MV-4-11 (cell line): ENCODE data around the gene ZDHHC16.

Source experiments
- DNase-seq: peaks from one replicate; lab custom pipeline; 2025; lab: John Stamatoyannopoulos, UW

ZDHHC16 gene

DNA sequence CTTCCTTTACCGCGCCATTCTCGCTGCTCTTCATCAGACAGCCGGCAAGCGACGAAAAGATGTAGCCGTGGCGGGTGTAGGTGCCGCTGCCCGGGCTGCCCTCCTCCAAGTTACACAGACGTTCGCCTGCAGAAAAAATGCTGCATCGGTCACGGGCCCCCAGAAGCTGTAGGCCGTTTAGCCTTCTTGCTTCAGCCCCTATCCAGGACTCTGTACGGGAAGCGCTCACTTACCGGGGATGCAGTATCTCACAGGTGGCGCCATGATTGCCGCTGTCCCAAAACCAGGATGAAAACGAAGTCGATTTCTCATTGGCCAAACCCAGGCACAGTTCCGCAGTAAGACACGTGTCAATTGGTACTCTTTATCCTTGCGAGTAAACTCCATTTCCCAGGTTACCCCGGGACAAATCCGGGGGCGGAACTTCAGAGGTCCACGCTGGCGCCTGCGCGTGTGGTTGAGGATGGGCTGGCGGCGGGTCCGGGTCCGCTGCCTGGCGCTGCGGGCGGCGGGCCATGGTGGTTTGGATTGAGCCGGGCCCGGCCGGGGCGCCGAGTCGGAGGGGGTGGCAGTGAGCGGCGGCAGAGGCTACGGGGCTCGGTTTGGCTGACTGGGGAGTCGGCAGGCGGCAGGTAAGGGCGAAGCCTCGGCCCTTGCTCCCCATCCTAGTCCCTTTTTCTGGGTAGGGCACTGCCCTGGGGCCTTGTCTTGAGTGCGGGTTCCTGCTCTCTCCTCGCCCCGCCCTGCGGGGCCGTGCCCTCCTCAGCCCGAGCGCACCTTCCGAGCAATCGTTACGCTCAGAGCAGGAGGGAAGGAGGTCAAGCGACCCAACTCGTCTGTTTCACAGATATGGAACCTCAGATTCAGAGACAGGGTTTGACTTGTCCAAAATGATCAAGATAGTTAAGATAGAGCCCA lies at the start of gene ZDHHC16, which contains the start of gene EXOSC1:
TSS of gene ZDHHC16 (plus strand) at position 454 of the 918 bp plus-strand sequence. CDS start 5,501 bp downstream, outside the sequence.
TSS of gene EXOSC1 (minus strand) at position 285 of the 918 bp plus-strand sequence. CDS start at position 264, 21 bp downstream.
- DNase-seq = peak; percentile 95

DNA sequence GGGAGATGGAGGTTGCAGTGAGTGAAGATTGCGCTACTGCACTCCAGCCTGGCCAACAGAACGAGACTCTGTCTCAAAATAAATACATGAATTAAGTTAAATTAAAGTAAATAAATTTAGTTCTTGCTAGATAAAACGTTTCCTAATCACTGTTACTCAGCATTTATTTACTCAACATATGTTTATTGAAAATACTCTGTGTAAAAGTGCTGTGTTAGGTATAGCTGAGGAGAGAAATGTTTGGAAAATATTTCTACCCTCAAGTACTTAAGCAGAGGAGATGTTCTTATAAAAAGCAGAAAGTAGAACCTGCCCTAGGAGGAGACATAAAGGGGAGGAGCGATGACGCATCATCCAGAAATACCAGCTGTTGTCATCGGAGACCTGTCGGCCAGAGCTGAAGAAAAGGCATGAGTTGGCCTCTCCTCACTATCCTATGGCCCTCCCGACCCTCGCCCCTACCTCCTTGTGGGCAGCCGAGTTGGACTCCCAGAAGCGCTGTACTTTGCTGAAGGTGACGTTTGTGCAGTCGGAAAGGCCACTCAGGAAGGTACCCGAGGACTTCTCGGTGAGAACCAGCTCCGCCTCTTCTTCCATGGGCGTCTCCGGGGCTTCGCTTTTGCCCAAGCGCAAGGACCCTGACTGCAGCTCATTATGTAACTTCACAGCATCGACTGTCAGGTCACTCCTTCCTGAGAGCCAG lies 46.0 kb upstream of the ZDHHC16 start:
- DNase-seq = peak; percentile 77

DNA sequence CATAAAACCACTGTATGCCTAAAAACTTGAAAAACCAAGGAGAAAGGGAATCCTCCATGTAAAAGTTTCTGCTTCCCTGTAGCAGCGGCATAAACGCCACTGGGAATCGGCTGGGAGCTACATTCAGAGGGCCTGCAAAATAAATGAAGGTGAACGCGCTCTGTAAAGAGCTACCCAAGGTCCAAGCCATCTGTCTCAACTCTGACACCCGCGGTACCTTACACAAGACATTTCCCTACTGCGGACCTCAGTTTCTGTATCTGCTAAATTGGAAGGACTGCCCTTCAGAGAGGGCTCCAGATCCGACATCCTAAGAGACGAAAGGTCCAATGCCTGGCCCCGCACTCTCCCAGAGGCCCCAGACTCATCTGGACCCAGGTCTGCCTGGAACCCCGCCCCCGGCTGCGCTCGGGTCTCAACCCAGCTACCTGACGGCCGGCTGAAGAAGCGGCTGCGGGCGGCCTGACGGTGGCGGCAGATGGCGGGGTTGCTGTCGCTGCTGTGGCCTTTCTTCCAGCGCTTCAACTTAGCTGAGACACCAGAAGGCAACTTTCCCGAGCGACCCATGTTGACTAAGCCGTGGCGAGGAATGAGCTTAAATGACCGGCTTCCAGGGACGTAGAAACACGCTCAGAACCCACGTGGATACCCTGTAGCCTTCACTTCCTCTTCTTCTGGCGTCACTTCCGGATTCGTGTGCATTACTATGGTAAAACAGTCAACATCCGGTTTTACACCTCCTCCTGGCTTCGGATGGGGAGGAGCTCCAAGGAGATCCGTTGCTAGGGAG lies 45.1 kb upstream of the ZDHHC16 start, which contains the start of gene RRP12:
TSS of gene RRP12 (minus strand) at position 676 of the 790 bp plus-strand sequence. CDS start at position 567, 109 bp downstream.
- DNase-seq = peak; percentile 99

DNA sequence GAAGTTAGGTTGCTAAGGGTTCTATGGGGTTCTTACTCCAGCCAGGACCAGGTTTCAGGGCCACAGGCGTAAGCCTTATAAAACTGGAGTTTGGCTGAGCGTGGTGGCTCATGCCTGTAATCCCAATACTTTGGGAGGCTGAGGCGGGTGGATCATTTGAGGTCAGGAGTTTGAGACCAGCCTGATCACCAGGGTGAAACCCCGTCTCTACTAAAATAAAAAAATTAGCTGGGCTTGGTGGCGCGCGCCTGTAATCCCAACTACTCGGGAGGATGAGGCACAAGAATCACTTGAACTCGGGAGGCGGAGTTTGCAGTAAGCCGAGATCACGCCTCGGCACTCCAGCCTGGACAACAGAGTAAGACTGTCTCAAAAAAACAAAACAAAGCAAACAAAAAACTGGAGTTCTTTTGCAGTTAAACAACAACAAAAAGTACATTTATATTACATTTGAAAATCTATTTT lies 44.5 kb upstream of the ZDHHC16 start:
- no peak for DNase-seq

DNA sequence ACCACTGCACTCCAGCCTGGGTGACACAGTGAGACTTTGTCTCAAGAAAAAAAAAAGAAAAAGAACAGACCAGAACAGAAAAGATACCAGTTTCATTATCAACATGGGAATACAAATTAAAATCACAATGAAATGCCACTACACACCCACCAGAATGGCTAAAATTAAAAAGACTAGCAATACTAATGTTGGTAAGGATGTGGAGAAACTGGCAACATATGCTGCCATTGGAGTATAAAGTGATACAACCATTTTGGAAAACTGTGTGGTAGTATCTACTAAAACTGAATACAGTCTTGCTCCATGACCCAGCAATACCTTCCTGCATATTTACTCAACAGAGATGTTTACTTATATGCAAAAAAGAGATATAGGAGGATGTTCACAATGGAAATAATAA lies 41.9 kb upstream of the ZDHHC16 start:
- no peak for DNase-seq

DNA sequence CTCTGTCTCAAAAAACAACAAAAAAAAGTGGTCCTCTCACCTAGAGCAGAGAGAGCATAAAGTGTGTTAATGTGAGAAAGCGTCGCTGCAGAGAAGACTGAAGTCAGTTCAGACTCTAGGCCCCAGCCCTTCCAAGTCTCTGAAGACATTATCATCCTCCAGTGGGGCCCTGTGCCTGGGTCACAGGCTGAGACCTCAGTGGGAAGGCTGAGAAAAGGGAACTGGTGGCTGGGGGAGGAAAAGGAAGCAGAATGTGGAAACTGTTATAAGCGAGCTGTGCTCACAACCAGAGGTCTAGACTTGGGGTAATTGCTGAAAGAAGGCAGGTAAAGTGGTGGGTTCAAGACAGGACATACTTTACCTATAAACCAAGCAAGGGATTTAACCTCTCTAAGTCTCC lies 39.9 kb upstream of the ZDHHC16 start:
- DNase-seq = peak; percentile 90

DNA sequence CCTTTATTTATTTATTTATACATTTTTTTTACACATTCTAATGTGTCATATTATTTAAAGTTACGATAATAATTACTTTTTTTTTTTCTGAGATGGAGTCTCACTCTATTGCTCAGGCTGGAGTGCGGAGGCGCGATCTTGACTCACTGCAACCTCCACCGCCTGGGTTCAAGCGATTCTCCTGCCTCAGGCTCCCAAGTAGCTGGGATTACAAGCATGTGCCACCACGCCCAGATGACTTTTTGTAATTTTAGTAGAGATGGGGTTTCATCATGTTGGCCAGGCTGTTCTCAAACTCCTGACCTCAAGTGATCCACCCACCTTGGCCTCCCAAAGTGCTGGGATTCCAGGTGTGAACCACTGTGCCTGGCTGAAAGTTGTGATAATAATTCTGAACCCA lies 39.5 kb upstream of the ZDHHC16 start:
- peak; percentile 23 for DNase-seq

DNA sequence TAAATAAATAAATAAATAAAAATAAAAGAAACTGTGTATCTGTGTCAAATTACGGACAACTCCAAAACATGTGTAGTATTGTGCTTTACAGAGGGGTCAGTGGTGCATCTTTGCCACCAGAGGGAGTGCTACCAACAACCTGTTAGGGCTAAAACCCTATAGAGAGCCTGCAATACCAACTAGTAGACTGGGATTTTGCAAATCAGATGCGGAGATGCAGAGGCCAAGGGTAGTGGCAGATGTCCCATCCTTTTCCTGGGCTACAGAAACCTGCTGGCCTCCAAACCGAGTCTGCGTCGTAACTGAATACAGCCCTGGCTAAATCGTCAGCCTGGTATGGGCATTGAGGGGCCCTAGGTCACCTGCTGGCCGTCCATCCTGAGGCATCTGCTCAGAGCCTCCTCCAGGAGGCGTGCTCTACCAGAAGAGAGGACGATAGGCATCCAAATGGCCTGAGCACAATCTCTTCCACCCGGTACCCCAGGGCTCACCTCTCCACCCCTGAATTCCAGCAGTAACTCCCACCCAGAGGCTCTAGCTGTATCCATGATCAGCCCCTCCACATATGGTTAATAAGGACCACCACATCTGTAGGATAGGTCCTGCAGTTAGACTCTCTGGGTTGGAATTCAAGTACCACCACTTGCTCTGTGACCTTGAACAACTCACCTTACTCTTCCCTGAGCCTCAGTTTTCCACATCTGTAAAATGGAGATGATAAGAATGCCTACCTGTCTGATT lies 38.6 kb upstream of the ZDHHC16 start:
- DNase-seq = peak; percentile 87

DNA sequence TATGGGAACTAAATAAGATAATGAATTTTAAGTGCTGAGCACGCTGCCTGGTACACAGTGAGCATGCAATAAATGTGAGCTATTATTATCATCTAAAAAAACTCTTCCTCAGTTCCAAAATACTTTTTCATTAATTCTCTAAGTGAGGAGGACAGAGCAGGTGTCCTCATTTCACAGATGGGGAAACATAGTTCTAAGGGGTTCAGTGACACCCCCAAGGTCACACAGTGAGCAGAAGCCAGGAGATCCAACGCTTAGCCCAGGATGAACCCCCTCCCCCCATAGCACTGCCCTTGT lies 38.1 kb upstream of the ZDHHC16 start:
- DNase-seq = no peak

DNA sequence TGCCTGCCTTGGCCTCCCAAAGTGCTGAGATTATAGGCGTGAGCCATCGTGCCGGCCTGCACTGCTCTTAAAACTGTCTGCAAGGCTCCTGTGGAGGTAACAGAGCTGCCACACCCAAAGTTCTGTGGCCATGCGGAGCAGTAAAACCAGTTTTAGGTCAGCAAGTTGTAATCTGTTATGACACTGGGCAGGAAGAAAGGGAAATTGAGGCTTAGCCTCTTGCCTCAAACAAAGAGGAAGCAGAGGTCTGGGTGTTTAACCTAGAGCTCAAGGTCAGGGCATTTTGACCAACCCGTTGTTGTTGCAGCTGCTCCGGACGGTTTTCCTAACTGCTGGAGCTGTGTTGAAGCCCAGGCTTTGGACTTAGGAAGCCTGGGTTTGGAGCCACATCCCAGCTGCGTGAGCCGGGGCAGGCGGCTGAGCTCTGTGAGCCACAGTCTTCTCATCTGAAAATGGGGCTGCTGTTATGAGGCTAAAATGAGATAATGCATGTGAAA lies 37.4 kb upstream of the ZDHHC16 start:
- peak; percentile 88 for DNase-seq

DNA sequence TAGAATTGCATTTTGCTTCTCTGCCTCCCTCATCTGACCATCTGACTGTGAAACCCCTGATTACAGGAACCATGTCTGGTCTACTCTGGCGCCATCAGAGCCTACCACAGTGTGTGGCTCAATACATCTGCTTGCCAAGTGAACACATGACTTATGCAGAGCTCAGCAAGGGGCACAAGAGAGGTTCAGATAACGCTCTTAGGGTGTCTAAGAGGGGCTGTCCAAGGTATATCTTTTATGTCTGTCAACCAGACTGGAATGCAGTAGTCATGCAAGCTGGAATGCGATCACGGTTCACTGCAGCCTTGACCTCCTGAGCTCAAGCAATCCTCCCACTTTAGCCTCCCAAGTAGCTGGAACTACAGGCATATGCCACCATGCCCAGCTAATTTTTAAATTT lies 34.6 kb upstream of the ZDHHC16 start:
- DNase-seq = peak; percentile 71

DNA sequence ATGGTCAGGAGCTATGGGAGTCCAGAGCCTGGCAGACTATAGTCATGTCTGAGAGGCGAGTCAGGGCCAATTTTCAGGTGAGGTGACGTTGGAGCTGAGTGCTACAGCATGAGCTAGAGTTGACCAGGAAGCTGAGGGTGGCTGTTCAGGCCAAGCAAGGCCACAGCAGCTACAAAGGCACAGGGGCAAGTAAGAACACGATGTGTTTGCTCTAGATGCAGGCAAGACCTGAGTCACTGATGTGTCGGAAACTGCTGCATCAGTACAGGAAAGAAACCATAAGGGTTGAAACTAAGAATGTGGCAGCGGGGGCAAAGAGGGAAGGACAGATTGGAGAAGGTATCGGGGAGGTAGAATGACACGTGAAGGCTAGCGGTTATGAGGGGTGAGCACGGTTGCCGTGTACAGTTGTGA lies 33.1 kb upstream of the ZDHHC16 start:
- no peak for DNase-seq

DNA sequence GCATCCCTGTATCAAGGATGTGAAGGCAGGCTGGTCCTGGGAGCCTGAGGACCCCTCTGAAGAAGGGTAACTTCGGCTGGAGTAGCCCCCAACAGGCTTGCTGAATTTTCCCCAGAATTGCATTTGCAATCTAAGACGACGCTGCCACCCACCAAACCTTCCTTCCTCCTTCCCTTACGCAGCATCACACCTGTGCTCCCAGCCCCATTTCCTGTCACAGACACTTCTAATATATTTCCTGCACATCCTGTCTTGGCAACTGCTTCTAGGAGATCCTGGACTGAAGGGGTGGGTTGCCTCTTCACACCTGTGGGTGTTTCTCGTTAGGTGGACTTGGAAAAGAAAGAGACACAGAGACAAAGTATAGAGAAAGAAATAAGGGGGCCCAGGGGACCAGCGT lies 29.4 kb upstream of the ZDHHC16 start:
- no peak for DNase-seq

DNA sequence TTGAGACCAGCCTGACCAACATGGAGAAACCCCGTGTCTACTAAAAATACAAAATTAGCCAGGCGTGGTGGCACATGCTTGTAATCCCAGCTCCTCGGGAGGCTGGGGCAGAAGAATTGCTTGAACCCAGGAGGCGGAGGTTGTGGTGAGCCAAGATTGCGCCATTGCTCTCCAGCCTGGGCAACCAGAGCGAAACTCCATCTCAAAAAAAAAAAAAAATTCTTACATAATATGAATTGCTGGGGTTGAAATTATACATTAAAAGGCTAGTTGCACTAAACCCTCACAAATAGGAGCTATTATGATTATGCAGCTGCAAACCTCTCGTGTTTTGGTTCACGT lies 22.2 kb upstream of the ZDHHC16 start:
- peak; percentile 81 for DNase-seq

DNA sequence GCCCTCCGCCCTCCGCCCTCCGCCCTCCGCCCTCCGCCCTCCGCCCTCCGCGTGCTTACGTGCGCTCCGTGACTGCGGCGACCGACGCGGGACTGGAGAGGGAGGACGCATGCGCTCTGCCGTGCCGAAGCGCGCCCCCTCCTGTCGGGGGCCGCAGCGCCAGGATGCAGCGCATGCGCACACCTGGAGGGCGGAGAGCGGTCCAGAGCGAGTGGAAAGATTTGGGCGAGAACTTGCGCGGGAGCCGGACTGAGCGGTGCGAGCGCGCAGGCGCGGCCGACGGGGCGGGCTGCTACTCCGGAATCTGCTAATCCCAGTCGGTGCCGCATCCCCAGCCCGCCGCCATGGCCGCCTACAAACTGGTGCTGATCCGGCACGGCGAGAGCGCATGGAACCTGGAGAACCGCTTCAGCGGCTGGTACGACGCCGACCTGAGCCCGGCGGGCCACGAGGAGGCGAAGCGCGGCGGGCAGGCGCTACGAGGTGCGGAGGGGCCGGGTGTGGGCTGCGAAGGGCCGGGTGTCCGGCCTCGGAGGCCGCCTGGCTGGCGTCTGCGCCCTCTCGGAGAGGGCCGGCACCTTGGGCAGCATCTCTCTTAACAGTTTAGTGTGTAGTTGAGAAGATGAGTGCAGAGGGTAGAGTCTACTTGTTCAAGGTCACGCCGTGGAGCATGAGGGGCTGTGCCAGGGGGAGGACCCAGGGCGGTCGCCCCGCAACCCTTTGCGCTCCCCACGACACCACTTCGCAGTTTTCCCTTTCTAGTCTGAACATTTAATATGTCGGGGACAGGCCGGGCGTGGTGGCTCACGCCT lies 19.8 kb upstream of the ZDHHC16 start, which contains the start of gene PGAM1:
TSS of gene PGAM1 (plus strand) at position 228 of the 812 bp plus-strand sequence. CDS start at position 345, 117 bp downstream.
- peak; percentile 93 for DNase-seq

DNA sequence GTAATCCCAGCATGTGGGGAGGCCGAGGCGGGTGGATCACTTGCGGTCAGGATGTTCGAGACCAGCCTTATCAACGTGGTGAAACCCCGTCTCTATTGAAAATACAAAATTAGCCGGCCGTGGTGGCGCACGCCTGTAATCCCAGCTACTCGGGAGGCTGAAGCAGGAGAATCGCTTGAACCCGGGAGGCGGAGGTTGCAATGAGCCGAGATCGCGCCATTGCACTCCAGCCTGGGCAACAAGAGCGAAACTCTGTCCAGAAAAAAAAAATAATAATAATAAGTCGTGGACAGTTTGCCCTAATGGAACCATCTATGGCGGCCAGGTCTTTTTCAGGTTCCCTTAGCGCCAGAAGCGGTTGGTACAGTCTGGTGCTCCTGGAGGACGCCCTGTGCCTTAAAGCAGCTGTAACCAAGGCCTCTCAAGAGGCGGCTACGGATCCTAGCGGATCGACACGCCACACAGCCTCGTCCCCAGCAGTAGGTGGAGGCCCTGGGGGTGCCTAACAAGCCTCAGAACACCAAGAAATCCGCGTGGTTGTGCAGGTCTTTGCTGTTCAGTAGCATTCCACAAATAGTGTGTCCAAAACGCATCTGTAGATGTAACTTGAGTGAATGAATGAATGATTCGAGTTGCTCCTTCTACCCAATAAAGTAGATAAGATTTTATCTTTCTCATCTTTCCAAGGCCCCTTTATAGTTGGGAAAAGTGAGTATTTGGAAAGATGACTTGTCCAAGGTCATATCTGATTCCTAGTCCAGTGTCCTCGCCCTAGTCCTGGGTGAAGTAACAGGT lies 19.0 kb upstream of the ZDHHC16 start:
- DNase-seq = no peak

DNA sequence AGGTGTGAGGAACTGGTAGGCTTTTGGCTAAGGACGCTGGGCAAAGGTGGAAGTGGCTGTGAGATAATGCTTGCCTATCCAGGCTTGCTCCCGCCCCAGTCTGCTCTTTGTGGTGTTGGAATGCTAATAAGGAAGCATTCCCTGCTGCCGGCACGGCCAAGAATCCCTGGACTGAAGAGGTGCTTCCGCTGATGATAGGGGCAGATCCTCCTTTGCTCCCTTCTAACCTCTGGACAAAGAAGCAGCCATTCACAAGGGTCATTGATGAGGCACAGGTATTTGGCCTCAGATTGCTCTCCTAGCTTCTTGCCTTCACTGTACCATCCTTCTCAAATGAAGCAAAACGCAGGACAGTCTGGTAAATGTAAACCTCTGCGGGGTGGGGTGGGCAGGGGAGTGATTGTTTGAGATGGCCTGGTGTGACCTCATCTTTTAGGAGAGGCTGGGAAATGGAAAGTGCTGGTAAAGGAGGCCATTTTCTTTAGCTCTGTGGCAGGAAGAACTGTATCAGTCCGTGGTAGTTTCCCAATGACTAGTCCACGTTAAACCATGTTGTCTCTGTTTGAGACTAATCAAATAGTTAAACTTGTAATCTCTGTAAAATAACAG lies 18.3 kb upstream of the ZDHHC16 start:
- DNase-seq = no peak

DNA sequence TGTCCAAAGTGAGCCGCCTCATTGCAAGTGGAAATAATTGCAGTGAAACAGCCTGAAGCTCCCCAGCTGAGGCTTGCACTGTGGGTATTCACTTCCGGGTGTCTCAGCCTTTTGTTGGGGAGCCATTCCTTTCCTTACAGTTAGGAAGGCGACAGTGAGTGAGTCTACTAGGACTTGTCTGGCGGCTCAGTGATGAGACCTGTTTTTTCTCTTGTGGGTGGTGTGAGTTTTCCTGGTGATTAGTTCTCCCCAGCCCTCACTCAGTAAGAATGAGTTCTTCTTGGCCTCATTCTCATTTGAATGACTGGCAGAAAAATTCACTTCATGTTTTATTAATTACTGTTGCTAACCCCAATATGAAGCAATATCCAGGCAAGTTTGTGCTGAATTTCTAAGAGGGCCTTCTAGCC lies 17.4 kb upstream of the ZDHHC16 start:
- peak; percentile 56 for DNase-seq

DNA sequence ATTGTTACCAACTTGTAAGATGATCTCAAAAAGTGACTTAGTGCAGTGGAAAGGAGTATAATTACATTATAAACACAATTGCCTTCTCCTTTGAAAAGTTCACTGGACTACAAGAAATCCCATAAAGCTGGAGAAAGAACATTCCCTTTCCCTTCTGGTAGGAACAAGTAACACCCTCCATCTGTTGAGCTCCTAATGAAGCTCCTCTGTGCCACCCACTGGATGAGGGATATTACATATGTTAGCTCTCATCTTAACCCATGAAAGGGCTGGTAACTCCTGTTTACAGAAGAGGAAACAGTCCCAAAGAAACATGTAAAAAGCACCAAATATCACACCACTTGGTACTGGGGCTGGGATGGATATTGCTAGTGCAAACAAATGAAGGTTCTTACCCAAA lies 11.9 kb upstream of the ZDHHC16 start:
- DNase-seq = peak; percentile 39
